Sigmoid colon (tissue), 7 donors: ENCODE data around the gene IL32. TPM values are rescaled to one million over a fixed set of nuclear protein-coding genes. Genes with fewer than 3 reads are reported as not detected.
A peak's percentile ranks its signal among the peaks of the same experiment; 100 is the strongest.

ENCODE experiments used
- DNase-seq: peaks from one replicate; pipeline ENCODE4 v3.0.0-alpha.2; 2019
- H3K27ac ChIP-seq, 4 donors: fragments of 200-600 bp; sonication (generic); one replicate each; pipeline ENCODE4 v1.5.1; 2016 to 2019; ENCODE audit warnings: mild to moderate bottlenecking in 1 of 4
- H3K27me3 ChIP-seq, 3 donors: fragments of 200-600 bp; sonication (generic); one replicate each; pipeline ENCODE4 v1.5.1; 2019; ENCODE audit warnings: mild to moderate bottlenecking in 1 of 3
- H3K36me3 ChIP-seq, 4 donors: fragments of 200-600 bp; sonication (generic); one replicate each; pipeline ENCODE4 v1.5.1; 2016 to 2019
- H3K4me1 ChIP-seq, 4 donors: fragments of 200-600 bp; sonication (generic); one replicate each; pipeline ENCODE4 v1.5.1; 2017 to 2019
- H3K4me3 ChIP-seq, 4 donors: fragments of 200-600 bp; sonication (generic); one replicate each; pipeline ENCODE4 v1.5.1; 2017 to 2019; ENCODE audit warnings: mild to moderate bottlenecking in 2 of 4, moderate library complexity in 1 of 4
- H3K9me3 ChIP-seq, 4 donors: fragments of 200-600 bp in 3 of 4; sonication (generic) in 3 of 4; one replicate each; pipeline versions ENCODE4 v1.5.1 to v1.6.1; 2013 to 2019
- CTCF ChIP-seq, 4 experiments: fragments of 450-650 bp in 3 of 4; fragments of 200-600 bp in 1 of 4; IDR thresholded peaks; one replicate each; pipeline ENCODE4 v1.5.1; 2016 to 2019; ENCODE audit warnings: antibody characterized with exemption in 4 of 4, mild to moderate bottlenecking in 3 of 4, moderate library complexity in 2 of 4
- EP300 ChIP-seq, 4 donors: sonication (generic); formaldehyde crosslinking; IDR thresholded peaks; one replicate each; pipeline ENCODE4 v1.6.1; 2017; ENCODE audit warnings: antibody characterized with exemption in 4 of 4
- POLR2A ChIP-seq, 2 donors: fragments of 450-650 bp; IDR thresholded peaks; one replicate each; pipeline ENCODE4 v1.6.1; 2016; ENCODE audit warnings: antibody characterized with exemption in 2 of 2, mild to moderate bottlenecking in 2 of 2, moderate library complexity in 2 of 2
- POLR2AphosphoS5 ChIP-seq, 4 donors: sonication (generic); formaldehyde crosslinking; IDR thresholded peaks; one replicate each; pipeline ENCODE4 v1.6.1; 2017; ENCODE audit warnings: antibody characterized with exemption in 4 of 4
- WGBS, 2 donors: extraction: QIAGEN DNeasy Blood & Tissue Kit; methylation state at CpG; one replicate each; pipeline ENCODE4 v1.1.7; 2013; 5-methylcytosine and 5-hydroxymethylcytosine counted together
- intact Hi-C: fragments of 100-400 bp; cut with DNase I; formaldehyde crosslinking; loops from one replicate; pipeline ENCODE4 v1.15.1; 2023
- polyA plus RNA-seq, 3 donors: library from polyadenylated mRNA; stranded (reverse); fragments of 200-250 nt; gene quantifications; one replicate each; pipeline ENCODE4 v1.2.3, GENCODE V29; 2013
- total RNA-seq, 4 donors: library from RNA; depleted of rRNA; stranded (reverse); fragments of >200 nt; gene quantifications; one replicate each; pipeline ENCODE4 v1.1.0, GENCODE V29; 2016
- donor health status: healthy with polysubstance abuse.
- donor health status: Bipolar disorder and iron deficiency.
- donor health status: healthy.

IL32 gene
- total and polyA plus RNA-seq, 7 donors = 8.6 to 2,189 (median 27.1) TPM

DNA sequence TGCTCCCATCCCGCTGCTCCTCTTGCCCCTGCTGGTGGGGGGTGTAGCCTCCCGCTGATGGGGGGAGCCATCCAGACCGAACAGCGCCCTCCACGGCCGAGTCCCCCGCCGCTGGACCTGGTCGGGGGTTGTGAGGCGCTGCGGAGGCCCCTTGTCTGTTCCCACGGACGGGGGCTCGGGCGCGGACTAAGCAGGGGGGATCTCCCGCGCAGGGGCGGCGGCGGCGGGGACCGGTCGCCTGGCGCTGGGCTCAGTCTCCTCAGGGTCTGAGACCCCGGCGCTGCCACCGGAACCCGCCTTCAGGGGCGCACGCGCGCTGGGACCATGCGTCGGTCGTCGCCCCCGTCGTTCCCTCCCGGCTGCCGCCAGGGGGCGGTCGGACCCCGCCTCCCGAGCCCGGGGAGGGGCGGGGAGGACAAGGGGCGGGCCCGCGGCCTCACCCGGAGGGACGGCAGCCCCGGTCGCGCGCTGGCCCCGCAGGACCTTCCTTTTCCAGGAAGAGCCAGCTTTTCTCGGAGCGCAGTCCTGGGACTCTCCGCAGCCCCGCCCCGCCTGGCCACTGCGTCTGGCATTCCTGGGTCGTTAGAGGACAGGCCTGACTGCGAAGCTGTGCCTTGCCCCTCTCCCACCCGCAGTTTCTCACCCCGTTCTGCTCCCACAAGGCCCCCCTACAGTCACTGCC is 6.3 kb upstream of the IL32 start:
- peak in 2 of 4 donors; percentile 48 to 56 for TF ChIP-seq POLR2AphosphoS5 (IDR thresholded peaks at IDR 0.05)
- TF ChIP-seq POLR2A (IDR thresholded peaks at IDR 0.05) = no peak
- TF ChIP-seq EP300 (IDR thresholded peaks at IDR 0.05) = no peak
- peak; percentile 65 to 94 (median 81) for TF ChIP-seq CTCF (IDR thresholded peaks at IDR 0.05)
- Histone ChIP-seq H3K4me3 (peak overlapping the region; percentile 70 to 91 (median 80)), H3K4me1 (peaks cover 0 to 22% (median 19%) of the 10 kb centered on the region in 4 donors), H3K9me3 (no peaks in the 10 kb centered on the region), H3K27me3 (peaks cover 0 to 12% (median 0%) of the 10 kb centered on the region in 3 donors), H3K36me3 (no peaks in the 10 kb centered on the region), H3K27ac (peak overlapping the region; percentile 65 to 74 (median 66))
- peak; percentile 91 for DNase-seq
- intact Hi-C loops = loop anchor here (2.0 kb wide), 2 partner anchors 70 to 108 kb away; no protein-coding TSS in a partner anchor
- WGBS, 2 donors = 1% methylated on average over 67 of the region's 67 CpGs

DNA sequence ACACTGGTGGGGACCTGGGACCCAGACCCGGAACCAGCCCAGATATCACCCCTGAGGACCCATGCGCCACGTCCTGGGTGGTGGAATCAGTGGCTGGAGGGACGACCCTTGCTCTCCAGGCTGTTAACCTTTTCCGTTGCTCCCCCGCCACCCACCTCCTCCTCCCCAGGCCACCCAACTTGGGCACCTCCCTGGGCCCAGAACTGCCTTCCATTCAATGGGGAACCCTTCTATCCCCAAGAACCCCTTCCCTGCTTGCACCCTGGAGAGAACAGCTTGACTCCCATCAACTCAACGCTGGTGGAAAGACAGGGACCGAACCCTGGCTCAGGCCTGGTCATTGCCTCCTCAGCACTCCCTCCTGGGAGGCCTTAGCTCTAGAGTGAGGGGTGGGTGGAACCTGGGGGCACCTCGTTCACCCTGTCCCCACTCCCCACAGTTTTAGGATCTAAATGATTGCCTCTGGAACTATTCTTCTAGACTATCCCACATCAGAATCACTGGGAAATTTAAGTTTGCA is 5.7 kb upstream of the IL32 start:
- Histone ChIP-seq H3K27me3 (peaks cover 0 to 12% (median 0%) of the 10 kb centered on the region in 3 donors), H3K4me1 (peaks cover 0 to 25% (median 22%) of the 10 kb centered on the region in 4 donors), H3K9me3 (no peaks in the 10 kb centered on the region), H3K36me3 (no peaks in the 10 kb centered on the region), H3K4me3 (peak overlapping the region; percentile 70 to 91 (median 80)), H3K27ac (peak overlapping the region; percentile 65 to 74 (median 66))
- TF ChIP-seq EP300 (IDR thresholded peaks at IDR 0.05) (no peak), CTCF (IDR thresholded peaks at IDR 0.05) (no peak), POLR2AphosphoS5 (IDR thresholded peaks at IDR 0.05) (no peak), POLR2A (IDR thresholded peaks at IDR 0.05) (no peak)
- intact Hi-C loops = loop anchor here (2.0 kb wide), 2 partner anchors 69 to 107 kb away; no protein-coding TSS in a partner anchor
- 48 to 58% methylated on average over 9 of the region's 9 CpGs for WGBS, 2 donors
- DNase-seq = no peak

GRCh38 chr16:3060339-3061127 is 4.9 kb upstream of the IL32 start:
- intact Hi-C loops = no loop called here
- WGBS, 2 donors = 81 to 83% methylated on average over 14 of the region's 14 CpGs
- TF ChIP-seq CTCF (IDR thresholded peaks at IDR 0.05) (no peak), POLR2AphosphoS5 (IDR thresholded peaks at IDR 0.05) (no peak), POLR2A (IDR thresholded peaks at IDR 0.05) (no peak), EP300 (IDR thresholded peaks at IDR 0.05) (no peak)

GRCh38 chr16:3062553-3062952 is 2.9 kb upstream of the IL32 start:
- WGBS, 2 donors = 91 to 93% methylated on average over 6 of the region's 6 CpGs
- H3K27ac ChIP-seq = no peak overlapping the region
- no peaks in the 10 kb centered on the region for H3K36me3 ChIP-seq
- peaks cover 0 to 41% (median 35%) of the 10 kb centered on the region in 4 donors for H3K4me1 ChIP-seq
- no peaks in the 10 kb centered on the region for H3K9me3 ChIP-seq
- intact Hi-C loops = no loop called here
- no peak overlapping the region for H3K4me3 ChIP-seq
- no peak for DNase-seq
- peaks cover 0 to 12% (median 0%) of the 10 kb centered on the region in 3 donors for H3K27me3 ChIP-seq
- TF ChIP-seq CTCF (IDR thresholded peaks at IDR 0.05) (no peak), POLR2A (IDR thresholded peaks at IDR 0.05) (no peak), EP300 (IDR thresholded peaks at IDR 0.05) (no peak), POLR2AphosphoS5 (IDR thresholded peaks at IDR 0.05) (no peak)

More at GRCh38 chr16:3060339-3061127, 4.9 kb upstream of the IL32 start:
- no peak overlapping the region for H3K27ac ChIP-seq
- H3K9me3 ChIP-seq = no peaks in the 10 kb centered on the region
- H3K36me3 ChIP-seq = no peaks in the 10 kb centered on the region
- DNase-seq = no peak
- H3K4me1 ChIP-seq = peaks cover 0 to 32% (median 29%) of the 10 kb centered on the region in 4 donors
- peaks cover 0 to 12% (median 0%) of the 10 kb centered on the region in 3 donors for H3K27me3 ChIP-seq
- no peak overlapping the region for H3K4me3 ChIP-seq
